HFFc6 (cell line): ENCODE results near the gene MEN1. TPM values are rescaled to one million over a fixed set of nuclear protein-coding genes. Genes with fewer than 3 reads are reported as not detected.

Source experiments
- DNase-seq: peaks from one replicate; pipeline ENCODE4 v3.0.0-alpha.2; 2018
- H3K27ac Mint-ChIP-seq: 2 replicates; pipeline ENCODE4 v1.8.0; 2020; ENCODE audit warnings: mild to moderate bottlenecking, mixed read lengths
- H3K27me3 Mint-ChIP-seq: 2 replicates; pipeline ENCODE4 v1.8.0; 2021; ENCODE audit warnings: mild to moderate bottlenecking, moderate library complexity, mixed read lengths; ENCODE audit not compliant: insufficient read depth
- H3K36me3 Mint-ChIP-seq: 2 replicates; pipeline ENCODE4 v1.8.0; 2021; ENCODE audit warnings: low read depth, mixed read lengths
- H3K4me1 Mint-ChIP-seq: 2 replicates; pipeline ENCODE4 v1.8.0; 2020; ENCODE audit warnings: low read depth, mixed read lengths
- H3K4me3 Mint-ChIP-seq: 2 replicates; pipeline ENCODE4 v1.8.0; 2020; ENCODE audit warnings: mild to moderate bottlenecking, moderate library complexity, mixed read lengths
- H3K9me3 Mint-ChIP-seq: 2 replicates; pipeline ENCODE4 v1.8.0; 2020; ENCODE audit warnings: mild to moderate bottlenecking, mixed read lengths
- CTCF ChIP-seq: fragments of 200-600 bp; sonication (generic); IDR thresholded peaks from 2 replicates; pipeline ENCODE4 v1.5.0; 2021; ENCODE audit warnings: antibody characterized with exemption, mild to moderate bottlenecking
- total RNA-seq, 6 experiments: library from RNA; stranded (reverse); fragmentation: NEBNext Ultra II Directional; extraction: Animal tissue kit (Norgen Biotek cat#: 25700); gene quantifications; 2 replicates in 1 of 6; 3 replicates in 5 of 6; pipeline ENCODE4 v1.2.3, GENCODE V29; 2021

MEN1 gene
- total RNA-seq, 6 experiments from 2014 or later: 23.9 to 35.5 (median 26.9) TPM

DNA sequence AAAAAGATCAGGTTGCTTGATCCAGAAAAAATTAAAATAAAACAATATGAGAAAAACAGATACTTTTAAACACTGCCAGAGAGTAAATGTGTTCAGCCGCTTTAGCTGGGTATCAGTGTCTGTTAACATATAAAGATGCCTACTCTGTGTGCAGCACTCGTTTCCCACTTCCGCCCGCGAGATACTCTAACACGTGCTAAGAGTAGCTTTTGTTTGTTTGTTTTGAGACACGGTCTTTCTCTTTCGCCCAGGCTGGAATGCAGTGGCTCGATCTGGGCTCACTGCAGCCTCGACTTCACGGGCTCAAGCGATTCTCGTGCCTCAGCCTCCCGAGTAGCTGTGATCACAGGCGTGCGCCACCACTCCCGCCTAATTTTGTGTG is 531 bp upstream of the MEN1 start:
- Mint-ChIP-seq H3K27me3 (peaks cover 20% of the 10 kb centered on the region), H3K27ac (peak overlapping the region; percentile 69; the same call in 1 of the 2 replicates), H3K4me3 (peak overlapping the region; percentile 94), H3K36me3 (0 out of 2 replicates have a peak, but pooled peaks cover 7% of the 10 kb centered on the region), H3K4me1 (peaks cover 14% of the 10 kb centered on the region), H3K9me3 (no peaks in the 10 kb centered on the region)
- no peak for TF ChIP-seq CTCF
- DNase-seq: no peak

- Mint-ChIP-seq H3K4me3 (peak overlapping the region; percentile 94), H3K36me3 (0 out of 2 replicates have a peak, but pooled peaks cover 7% of the 10 kb centered on the region), H3K27ac (peak overlapping the region; percentile 69), H3K9me3 (no peaks in the 10 kb centered on the region), H3K27me3 (peaks cover 14% of the 10 kb centered on the region), H3K4me1 (peaks cover 14% of the 10 kb centered on the region)
- DNase-seq: no peak
- peak; percentile 2; the same call in 1 of the 2 replicates for TF ChIP-seq CTCF
These were observed 540 bp downstream of the MEN1 start for GRCh38 chr11:64809781-64810241.

DNA sequence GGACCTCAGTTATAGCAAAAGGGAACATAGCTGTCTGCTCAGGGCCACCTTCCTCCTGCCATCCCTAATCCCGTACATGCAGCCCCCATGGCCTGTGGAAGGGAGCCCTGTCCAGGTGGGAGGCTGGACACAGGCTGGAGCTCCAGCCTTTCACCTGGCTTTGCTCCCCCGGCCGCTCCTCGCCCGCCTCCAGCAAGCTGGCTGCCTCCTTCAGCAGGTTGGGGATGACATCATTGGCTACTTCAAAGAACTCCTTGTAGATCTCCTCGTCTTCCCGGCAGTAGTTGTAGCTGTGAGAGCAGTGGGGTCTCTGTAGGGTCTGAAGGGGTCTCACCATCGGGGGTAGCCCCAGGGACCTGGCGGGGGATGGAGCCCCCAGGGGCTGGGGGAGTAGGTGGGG is 4.9 kb downstream of the MEN1 start:
- no peak for TF ChIP-seq CTCF
- Mint-ChIP-seq H3K36me3 (0 out of 2 replicates have a peak, but pooled peaks cover 12% of the 10 kb centered on the region), H3K27me3 (peaks cover 4% of the 10 kb centered on the region; the same call in 1 of the 2 replicates), H3K9me3 (no peaks in the 10 kb centered on the region), H3K4me1 (peaks cover 19% of the 10 kb centered on the region), H3K27ac (no peak overlapping the region), H3K4me3 (no peak overlapping the region)
- no peak for DNase-seq

DNA sequence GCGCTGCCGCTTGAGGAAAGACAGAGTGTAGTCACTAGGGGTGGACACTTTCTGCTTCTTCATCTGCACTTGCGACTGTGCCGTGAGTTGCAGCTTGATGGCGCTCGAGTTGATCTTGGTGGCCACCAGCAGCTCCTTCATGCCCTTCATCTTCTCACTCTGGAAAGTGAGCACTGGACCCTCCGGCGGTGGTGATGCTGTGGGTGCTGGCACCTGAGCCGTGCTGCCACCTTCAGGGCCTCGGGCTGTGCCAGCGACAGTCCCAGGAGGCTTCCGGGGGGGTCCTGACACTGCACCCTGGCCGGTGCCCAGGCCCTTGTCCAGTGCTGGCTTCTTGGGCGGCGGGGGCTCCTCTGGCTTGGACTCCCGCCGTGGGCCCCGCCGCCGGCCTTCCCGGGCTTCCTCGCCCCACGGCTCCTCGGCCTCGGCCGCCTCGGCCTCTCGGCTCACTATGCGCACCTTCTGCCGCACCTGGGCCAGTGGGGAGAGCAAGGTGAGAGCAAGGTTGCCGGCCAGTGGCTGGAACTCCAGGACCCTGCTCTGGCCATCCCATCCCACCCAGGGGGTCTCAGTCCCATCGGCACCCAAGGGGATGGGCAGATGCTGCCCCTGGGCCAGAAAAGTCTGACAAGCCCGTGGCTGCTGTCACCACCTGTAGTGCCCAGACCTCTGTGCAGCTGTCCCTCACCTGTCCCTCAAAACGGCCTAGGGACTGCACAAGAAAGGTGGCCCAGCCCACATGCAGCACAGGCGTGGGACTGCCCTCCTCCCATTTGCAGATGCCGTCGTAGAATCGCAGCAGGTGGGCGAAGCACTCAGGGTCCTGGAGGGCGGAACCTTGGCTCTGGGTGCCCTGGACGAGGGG is 5.8 kb downstream of the MEN1 start:
- H3K4me1 Mint-ChIP-seq: peaks cover 15% of the 10 kb centered on the region
- H3K9me3 Mint-ChIP-seq: no peaks in the 10 kb centered on the region
- no peak overlapping the region for H3K27ac Mint-ChIP-seq
- H3K36me3 Mint-ChIP-seq: 0 out of 2 replicates have a peak, but pooled peaks cover 12% of the 10 kb centered on the region
- 0 out of 2 replicates have a peak, but pooled peaks cover under 1% of the 10 kb centered on the region for H3K27me3 Mint-ChIP-seq
- no peak for TF ChIP-seq CTCF
- no peak for DNase-seq
- H3K4me3 Mint-ChIP-seq: peak overlapping the region; percentile 93; the same call in 1 of the 2 replicates

GRCh38 chr11:64803846-64804345 is 6.5 kb downstream of the MEN1 start:
- no peak for TF ChIP-seq CTCF
- DNase-seq: no peak
- H3K4me3 Mint-ChIP-seq: peak overlapping the region; percentile 93
- H3K27ac Mint-ChIP-seq: peak overlapping the region; percentile 96
- 0 out of 2 replicates have a peak, but pooled peaks cover 12% of the 10 kb centered on the region for H3K36me3 Mint-ChIP-seq
- H3K4me1 Mint-ChIP-seq: peaks cover 10% of the 10 kb centered on the region
- no peaks in the 10 kb centered on the region for H3K27me3 Mint-ChIP-seq
- H3K9me3 Mint-ChIP-seq: no peaks in the 10 kb centered on the region
